GM19099 (cell line): ENCODE data around the gene PNLIP.

Source experiments
- POLR2A ChIP-seq: IDR thresholded peaks from 3 replicates; pipeline ENCODE4 v1.6.1; 2011; ENCODE audit warnings: low read depth; ENCODE audit not compliant: insufficient read length; ENCODE audit errors: extremely low read depth

Gene PNLIP

DNA sequence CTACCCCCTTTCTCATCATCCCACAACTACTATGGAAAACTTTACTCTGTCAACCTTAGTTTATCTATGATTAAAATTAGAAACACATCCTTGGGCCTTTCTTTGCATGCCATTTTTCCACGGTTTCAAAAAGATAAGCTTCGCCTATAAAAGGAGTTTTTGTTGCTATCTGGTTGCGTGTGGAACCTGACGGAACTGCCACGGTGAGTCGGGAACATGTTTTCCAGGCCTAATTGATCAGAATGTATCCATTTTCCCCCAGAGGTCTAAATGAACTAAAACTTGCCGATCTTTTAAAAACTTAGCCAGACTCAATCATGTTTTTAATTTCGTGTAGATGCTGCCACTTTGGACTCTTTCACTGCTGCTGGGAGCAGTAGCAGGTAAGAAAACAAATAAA, at the start of gene PNLIP:
PNLIP (plus strand) TSS at position 176 of the 400 bp plus-strand sequence; CDS start at position 338, 162 bp downstream.
- no peak for TF ChIP-seq POLR2A

DNA sequence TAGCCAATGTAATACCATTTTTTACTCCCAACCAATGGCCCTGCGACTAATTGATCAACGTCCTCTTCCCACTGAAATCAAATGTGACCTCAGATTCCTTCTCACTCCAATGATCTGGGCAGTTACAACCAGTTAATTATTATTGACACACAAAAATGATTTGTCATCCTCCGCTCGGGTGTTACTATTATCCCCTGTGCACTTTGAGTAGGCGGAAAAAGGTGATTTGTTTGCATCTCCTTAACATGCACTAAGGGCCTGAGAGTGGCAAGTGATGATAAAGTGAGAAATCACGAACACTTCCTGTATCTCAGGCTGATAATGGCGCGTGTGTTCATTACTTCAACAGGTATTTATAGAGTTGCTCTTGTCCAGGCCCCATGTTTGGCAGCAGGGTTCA, 40.9 kb upstream of the PNLIP start:
- no peak for TF ChIP-seq POLR2A

DNA sequence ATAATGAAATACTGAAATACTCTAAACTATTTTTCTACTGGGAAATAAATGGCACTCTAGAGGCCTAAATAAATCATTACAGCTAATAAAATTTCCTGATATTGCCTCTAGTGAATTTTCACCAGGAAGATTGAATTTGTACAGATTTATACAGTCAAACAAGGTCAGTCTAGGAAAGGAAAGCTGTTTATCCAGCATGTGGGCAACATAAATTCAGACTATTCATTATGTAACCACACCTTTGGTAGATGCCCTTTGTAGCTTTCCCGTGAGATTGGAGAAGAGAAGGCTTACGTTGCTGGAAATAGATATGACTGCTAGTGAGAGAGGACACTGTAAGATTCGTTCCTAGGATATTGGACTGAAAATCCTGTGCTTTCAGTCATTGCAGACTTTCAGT, 35.2 kb upstream of the PNLIP start:
- TF ChIP-seq POLR2A: no peak

DNA sequence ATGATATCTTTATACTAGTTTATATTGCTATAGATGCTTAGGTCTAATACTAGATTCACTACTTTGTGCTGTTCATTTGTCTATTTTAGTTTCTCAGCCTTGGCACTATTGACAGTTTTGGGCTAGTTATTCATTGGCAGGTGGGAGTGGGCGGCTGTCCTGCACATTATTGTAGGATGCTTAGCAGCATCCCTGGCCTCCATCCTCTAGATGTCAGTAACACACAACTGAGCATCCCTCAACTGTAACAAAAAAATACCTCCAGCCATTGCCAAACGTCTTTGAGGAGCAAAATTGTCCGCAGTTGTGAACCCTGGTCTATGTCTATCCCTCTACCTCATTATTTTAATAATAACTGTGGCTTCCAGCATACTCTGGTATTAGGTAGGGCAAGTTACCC, 34.4 kb upstream of the PNLIP start:
- TF ChIP-seq POLR2A: no peak

DNA sequence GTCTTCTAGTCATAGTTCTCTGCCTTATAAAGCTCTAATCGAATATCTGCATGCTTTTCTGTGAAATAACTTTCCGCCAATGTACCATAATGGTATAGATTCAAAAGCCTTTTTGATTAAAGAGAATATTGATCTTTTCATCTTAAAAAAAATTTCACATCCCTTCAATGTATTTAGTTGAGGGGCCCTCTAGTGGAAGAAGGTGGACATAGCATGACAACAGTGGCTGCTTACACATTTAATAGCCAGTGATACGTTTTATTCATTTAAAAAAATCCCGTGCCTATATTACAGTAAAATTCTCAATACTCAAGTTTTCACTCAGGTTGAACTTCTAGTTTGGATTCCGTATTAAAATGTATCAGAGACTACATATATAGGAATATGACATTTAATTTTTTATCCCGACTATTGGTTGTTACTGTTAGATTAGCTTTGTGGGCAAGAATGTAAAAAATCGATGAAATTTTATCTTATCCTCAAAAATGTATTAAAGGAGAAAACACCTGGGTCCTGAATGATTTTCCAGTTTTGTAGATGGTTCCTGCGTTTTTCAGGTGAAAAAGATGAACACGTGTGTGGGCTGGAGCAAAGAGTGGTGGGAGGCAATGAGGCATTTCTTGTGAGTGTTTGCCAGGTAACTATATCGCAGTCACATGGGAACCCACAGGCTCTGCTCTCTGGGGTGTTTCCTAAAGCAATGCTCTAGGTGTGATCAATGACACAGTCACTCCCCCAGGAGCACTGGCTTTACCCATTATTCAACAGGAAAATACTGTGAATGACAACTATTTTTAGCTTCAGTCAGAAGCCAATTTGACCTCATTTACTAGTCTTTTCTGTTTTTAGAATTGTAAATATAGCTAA, 24.1 kb upstream of the PNLIP start:
- TF ChIP-seq POLR2A: no peak

DNA sequence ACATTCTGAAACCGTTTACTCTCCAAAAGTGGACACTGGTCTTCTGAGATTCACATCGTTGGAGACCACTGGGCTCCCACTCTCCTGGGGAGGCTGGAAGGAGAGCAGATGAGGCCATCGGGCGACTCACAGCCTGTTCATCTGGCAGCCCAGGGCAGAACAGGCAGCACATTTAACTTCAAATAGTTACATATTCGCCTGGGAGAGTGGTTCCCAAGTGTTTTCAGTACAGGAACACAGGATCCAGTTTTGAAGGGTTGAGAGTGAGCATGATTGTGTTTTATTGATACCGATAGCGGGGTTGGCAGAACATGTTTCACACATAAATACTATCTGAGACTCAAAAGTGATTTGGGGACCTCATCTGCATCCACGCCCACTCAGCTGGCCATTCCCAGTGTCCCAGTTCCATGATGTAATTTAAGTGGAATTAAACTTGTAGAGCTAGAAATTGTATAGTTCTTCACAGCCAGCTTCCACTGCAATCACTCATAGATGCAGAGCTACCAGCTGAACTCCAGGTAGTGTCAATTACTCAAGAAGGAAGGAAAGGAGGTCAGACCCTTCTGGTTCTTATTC, 22.8 kb upstream of the PNLIP start:
- TF ChIP-seq POLR2A: no peak

DNA sequence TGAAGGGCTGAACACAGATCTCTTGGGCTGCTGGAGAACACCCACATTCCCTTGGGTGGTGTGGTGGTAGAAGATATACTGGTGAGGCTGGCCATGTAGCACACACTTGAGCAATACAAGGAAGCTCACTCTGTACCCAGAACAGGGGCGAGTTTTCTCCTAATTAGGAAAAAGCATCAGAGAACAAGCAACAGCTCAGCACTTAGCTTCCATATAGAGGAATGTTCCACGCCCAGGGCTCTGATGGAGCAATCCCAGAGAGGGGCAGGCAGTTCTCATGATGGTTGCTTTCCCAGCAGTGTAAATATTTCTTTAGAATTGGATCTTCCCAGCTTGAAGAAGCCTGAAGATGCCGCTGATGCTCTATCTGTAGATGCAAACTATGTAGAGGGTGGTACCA, 21.0 kb upstream of the PNLIP start:
- TF ChIP-seq POLR2A: no peak

DNA sequence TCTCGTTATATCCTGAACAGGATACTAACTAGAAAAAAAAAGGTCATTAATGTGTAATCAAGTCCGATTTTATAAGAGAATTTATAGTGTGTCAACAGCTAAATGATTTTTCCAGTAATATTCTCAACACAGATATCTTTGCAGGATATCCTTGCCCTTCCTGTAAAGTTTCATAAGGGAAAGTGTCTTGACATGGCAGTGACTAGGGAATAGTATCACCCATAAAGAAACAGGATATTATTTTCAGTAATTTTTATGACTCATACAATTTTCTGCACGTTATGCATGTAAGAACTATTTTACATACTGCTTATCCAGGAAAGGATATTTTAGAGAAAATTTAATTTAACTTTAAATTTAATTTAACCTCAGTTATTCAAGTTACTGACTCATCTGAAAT, 19.5 kb upstream of the PNLIP start:
- TF ChIP-seq POLR2A: no peak

DNA sequence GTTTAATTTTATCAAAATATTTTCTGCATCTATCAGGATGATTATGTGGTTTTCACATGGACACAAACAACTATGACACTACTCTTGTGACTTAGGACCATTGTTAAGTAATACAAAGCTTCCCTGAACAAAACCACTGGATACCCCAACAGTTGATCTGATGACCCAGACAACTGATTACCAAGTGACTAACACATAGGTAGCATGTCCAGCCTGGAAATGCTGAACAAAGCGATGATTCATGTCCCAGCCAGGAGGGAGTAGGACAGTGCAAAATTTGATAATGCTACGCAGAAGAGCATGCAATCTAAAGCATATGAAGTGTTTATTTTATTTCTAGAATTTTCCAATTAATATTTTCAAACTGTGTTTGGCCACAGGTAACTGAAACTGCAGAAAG, 8.9 kb upstream of the PNLIP start:
- no peak for TF ChIP-seq POLR2A

DNA sequence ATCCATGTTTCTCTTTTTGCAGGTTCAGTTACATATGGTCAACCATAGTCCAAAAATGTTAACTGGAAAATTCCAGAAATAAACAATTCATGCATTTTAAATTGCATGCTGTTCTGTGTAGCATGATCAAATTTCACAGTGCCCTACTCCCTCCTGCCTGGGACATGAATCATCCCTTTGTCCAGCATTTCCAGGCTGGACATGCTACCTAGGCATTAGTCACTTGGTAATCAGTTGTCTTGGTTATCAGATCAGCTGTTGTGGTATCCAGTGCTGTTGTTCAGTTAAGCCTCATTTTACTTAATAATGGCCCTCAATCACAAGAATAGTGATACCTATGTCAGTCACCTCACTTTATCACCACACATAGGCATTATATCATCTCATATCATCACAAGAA, 7.3 kb upstream of the PNLIP start:
- no peak for TF ChIP-seq POLR2A

DNA sequence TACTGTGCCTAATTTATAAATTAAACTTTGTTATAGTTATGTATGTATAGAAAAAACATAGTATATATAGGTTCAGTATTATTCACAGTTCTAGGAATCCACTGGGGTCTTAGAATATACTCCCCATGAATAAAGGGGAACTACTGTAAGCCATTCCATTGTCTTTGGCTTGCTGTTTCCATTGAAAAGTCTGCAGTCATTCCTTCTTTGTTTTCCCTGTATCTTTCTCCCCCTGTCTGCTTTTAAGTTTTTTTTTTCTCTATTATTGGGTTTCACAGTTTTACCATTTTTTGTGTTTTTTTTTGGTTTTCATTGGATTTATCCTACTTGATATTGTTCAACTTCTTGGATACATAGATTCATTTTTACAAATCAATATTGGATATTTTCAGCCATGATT, 6.7 kb upstream of the PNLIP start:
- no peak for TF ChIP-seq POLR2A

DNA sequence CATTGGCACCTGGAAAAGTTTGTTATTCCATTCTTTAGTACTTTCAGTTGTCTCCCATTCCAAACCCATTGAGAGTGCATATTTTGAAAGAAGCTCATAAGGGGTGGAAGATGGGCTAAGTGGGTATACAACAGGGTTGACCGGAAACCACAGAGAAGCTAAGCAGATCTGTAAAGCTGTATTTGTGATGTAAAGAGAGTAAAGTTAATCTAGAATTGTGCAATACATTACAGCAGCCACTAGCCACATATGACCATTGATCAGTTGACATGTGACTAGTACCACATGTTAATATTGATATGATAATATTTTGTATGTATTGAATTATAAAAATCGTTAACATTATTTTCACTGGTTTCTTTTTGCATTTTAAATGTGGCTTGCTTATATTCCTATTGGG, 4.9 kb upstream of the PNLIP start:
- no peak for TF ChIP-seq POLR2A

DNA sequence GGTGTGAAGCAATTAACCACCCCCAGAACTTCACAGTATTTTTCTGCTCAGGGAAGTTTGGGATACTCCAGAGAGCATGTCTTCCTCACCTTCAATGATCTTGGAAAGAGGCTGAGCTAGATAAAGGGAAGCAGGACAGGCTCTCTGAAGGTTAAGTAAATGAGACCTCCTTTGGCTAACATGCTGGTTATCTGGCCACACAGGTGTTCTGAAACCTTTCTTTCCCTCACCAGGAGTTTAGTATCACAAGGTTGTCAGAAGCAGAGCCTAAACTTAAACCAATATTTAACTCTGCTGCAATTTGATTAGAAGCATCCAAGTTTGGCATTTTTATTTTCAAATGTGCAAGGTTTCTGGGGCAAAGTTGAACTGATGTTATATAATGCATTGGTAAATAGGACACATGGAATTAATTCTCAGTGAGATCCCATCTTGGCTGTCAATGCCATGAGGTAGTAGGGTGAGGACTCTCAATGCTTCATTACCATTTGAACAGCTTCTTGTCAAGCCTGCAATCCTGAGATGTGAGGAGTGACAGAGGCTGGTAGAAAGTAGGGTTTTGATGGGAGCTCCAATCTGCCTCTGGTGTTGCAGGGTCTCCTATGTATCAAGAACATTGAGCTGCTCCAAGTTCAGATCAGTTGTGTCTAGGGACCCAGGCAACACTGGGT, 3.6 kb upstream of the PNLIP start:
- TF ChIP-seq POLR2A: no peak

DNA sequence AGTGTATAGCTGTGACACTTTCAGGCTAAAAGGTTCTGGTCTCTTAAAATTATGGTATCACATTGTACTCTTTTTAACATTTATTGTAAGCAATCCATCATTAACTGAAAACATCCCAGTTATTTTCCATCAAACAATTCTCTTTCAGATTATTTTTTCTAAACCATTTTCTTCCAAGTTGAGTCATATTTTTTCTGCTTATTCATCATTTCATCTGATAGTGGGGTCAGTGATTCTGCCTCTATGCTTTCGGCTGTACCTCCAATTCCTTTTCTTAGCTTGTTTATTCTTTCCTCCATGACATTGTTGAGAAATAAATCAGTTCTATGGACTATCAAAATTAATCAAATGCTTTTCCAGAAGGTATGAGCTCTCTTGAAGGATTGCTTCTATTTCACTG, 609 bp upstream of the PNLIP start:
- no peak for TF ChIP-seq POLR2A

DNA sequence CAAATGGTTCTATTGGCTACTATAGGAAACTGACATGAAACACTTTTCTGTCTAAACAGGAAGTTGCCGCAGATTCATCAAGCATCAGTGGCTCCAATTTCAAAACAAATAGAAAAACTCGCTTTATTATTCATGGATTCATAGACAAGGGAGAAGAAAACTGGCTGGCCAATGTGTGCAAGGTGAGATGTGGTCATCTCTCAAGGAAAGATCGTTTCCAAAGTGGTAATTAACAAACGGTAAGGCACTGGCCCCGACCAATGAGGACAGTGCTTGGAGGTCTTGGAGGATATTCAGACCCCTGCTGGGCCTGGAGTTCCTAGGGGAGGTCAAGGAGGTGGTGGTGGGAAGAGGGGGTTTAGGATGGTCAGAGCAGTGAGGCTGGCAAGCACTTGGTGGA, 2.6 kb downstream of the PNLIP start:
- no peak for TF ChIP-seq POLR2A
